Suprapubic skin (tissue), 3 donors: ENCODE data around the gene TTC39C.

Experiments used
- POLR2AphosphoS5 ChIP-seq, 3 donors: sonication (generic); formaldehyde crosslinking; IDR thresholded peaks; one replicate each; pipeline ENCODE4 v1.6.1; 2017; ENCODE audit warnings: antibody characterized with exemption in 3 of 3
- TF ChIP-seq, protein P1 (sequence below), 2 donors: fragments of 200-600 bp in 1 of 2; fragments of 450-650 bp in 1 of 2; sonication (generic) in 1 of 2; IDR thresholded peaks; one replicate each; pipeline ENCODE4 v1.5.1; 2016 to 2019; ENCODE audit warnings: antibody characterized with exemption in 2 of 2, mild to moderate bottlenecking in 1 of 2, moderate library complexity in 1 of 2

- TF ChIP-seq, protein P1, sequence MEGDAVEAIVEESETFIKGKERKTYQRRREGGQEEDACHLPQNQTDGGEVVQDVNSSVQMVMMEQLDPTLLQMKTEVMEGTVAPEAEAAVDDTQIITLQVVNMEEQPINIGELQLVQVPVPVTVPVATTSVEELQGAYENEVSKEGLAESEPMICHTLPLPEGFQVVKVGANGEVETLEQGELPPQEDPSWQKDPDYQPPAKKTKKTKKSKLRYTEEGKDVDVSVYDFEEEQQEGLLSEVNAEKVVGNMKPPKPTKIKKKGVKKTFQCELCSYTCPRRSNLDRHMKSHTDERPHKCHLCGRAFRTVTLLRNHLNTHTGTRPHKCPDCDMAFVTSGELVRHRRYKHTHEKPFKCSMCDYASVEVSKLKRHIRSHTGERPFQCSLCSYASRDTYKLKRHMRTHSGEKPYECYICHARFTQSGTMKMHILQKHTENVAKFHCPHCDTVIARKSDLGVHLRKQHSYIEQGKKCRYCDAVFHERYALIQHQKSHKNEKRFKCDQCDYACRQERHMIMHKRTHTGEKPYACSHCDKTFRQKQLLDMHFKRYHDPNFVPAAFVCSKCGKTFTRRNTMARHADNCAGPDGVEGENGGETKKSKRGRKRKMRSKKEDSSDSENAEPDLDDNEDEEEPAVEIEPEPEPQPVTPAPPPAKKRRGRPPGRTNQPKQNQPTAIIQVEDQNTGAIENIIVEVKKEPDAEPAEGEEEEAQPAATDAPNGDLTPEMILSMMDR (IDR thresholded peaks at IDR 0.05), result no peak
- TF ChIP-seq POLR2AphosphoS5 (IDR thresholded peaks at IDR 0.05), result no peak
Observed at GRCh38 chr18:24157855-24158254, 143.3 kb downstream of the TTC39C start.
